Prostate gland (tissue), 2 donors: ENCODE results near the gene TCIRG1. TPM values are rescaled to one million over a fixed set of nuclear protein-coding genes. Genes with fewer than 3 reads are reported as not detected.

Experiments used
- DNase-seq: peaks from one replicate; pipeline ENCODE4 v3.0.0-alpha.2; 2019; ENCODE audit warnings: low spot score
- H3K27ac ChIP-seq, 2 donors: fragments of 200-600 bp; sonication (generic); 2 replicates each; pipeline ENCODE4 v1.5.1; 2017 to 2019
- H3K27me3 ChIP-seq: fragments of 200-600 bp; sonication (generic); replicated peaks from 2 replicates; pipeline ENCODE4 v1.5.1; 2019; ENCODE audit not compliant: insufficient read depth
- H3K36me3 ChIP-seq, 2 donors: fragments of 200-600 bp; sonication (generic); 1 replicate in 1 of 2; 2 replicates in 1 of 2; pipeline versions ENCODE4 v1.5.1 to v1.8.1; 2017 to 2019
- H3K4me1 ChIP-seq: fragments of 200-600 bp; sonication (generic); replicated peaks from 2 replicates; pipeline ENCODE4 v1.5.1; 2019
- H3K4me3 ChIP-seq, 2 donors: fragments of 200-600 bp; sonication (generic); 2 replicates each; pipeline ENCODE4 v1.5.1; 2017 to 2019
- H3K9me3 ChIP-seq: fragments of 200-600 bp; sonication (generic); 2 replicates; pipeline ENCODE4 v1.5.1; 2017
- CTCF ChIP-seq, 4 experiments: fragments of 200-600 bp in 2 of 4; fragments of 450-650 bp in 2 of 4; sonication (generic) in 2 of 4; IDR thresholded peaks; 1 replicate in 3 of 4; 2 replicates in 1 of 4; pipeline ENCODE4 v1.5.1; 2016 to 2019; ENCODE audit warnings: antibody characterized with exemption in 4 of 4, mild to moderate bottlenecking in 2 of 4, moderate library complexity in 2 of 4
- POLR2A ChIP-seq: fragments of 450-650 bp; IDR thresholded peaks from one replicate; pipeline ENCODE4 v1.6.1; 2016; ENCODE audit warnings: antibody characterized with exemption, mild to moderate bottlenecking
- POLR2AphosphoS5 ChIP-seq: sonication (generic); formaldehyde crosslinking; IDR thresholded peaks from one replicate; pipeline ENCODE4 v1.6.1; 2017; ENCODE audit warnings: antibody characterized with exemption
- WGBS: methylation state at CpG from one replicate; pipeline ENCODE4 v1.1.5; 2018; 5-methylcytosine and 5-hydroxymethylcytosine counted together
- intact Hi-C: fragments of 100-400 bp; cut with DNase I; formaldehyde crosslinking; loops from one replicate; pipeline ENCODE4 v1.14.2; 2022
- total RNA-seq, 2 donors: library from RNA; depleted of rRNA; stranded (reverse); fragments of >200 nt; gene quantifications; one replicate each; pipeline ENCODE4 v1.1.0, GENCODE V29; 2016

The TCIRG1 gene
- total RNA-seq, 2 donors from 2014 or later = 114 to 118 TPM

GRCh38 chr11:68018730-68019190 lies 20.1 kb upstream of the TCIRG1 start:
- Histone ChIP-seq H3K36me3 (no peaks in the 10 kb centered on the region), H3K27ac (no peak overlapping the region), H3K4me1 (no peaks in the 10 kb centered on the region), H3K4me3 (no peak overlapping the region), H3K9me3 (no peaks in the 10 kb centered on the region), H3K27me3 (no peaks in the 10 kb centered on the region)
- no peak for DNase-seq
- TF ChIP-seq POLR2A (no peak), POLR2AphosphoS5 (no peak), CTCF (IDR thresholded peaks at IDR 0.05) (no peak)
- intact Hi-C loops = no loop called here
- 97% methylated on average over 17 of the region's 18 CpGs for WGBS

- no peak for DNase-seq
- Histone ChIP-seq H3K36me3 (no peaks in the 10 kb centered on the region), H3K27ac (no peak overlapping the region), H3K4me1 (no peaks in the 10 kb centered on the region), H3K27me3 (no peaks in the 10 kb centered on the region), H3K9me3 (no peaks in the 10 kb centered on the region), H3K4me3 (no peak overlapping the region)
- intact Hi-C loops = no loop called here
- 82% methylated on average over 12 of the region's 12 CpGs for WGBS
- no peak for TF ChIP-seq CTCF (IDR thresholded peaks at IDR 0.05)
- no peak for TF ChIP-seq POLR2AphosphoS5
- TF ChIP-seq POLR2A = no peak
These were observed 19.3 kb upstream of the TCIRG1 start for GRCh38 chr11:68019486-68019885.

- intact Hi-C loops = no loop called here
- no peaks in the 10 kb centered on the region for H3K27me3 ChIP-seq
- 33% methylated on average over 11 of the region's 11 CpGs for WGBS
- DNase-seq = no peak
- TF ChIP-seq POLR2AphosphoS5 = no peak
- TF ChIP-seq POLR2A = no peak
- peak in 2 of 4 experiments; percentile 41 to 45 for TF ChIP-seq CTCF (IDR thresholded peaks at IDR 0.05)
- H3K9me3 ChIP-seq = no peaks in the 10 kb centered on the region
- H3K27ac ChIP-seq = no peak overlapping the region
- H3K4me3 ChIP-seq = no peak overlapping the region
- H3K36me3 ChIP-seq = no peaks in the 10 kb centered on the region
- H3K4me1 ChIP-seq = no peaks in the 10 kb centered on the region
These were observed 18.2 kb upstream of the TCIRG1 start for GRCh38 chr11:68020575-68020974.

- WGBS = 74% methylated on average over 27 of the region's 27 CpGs
- no peak overlapping the region for H3K4me3 ChIP-seq
- no peaks in the 10 kb centered on the region for H3K36me3 ChIP-seq
- TF ChIP-seq POLR2AphosphoS5 (no peak), CTCF (IDR thresholded peaks at IDR 0.05) (peak in 2 of 4 experiments; percentile 21 to 55), POLR2A (no peak)
- no peak for DNase-seq
- no peaks in the 10 kb centered on the region for H3K9me3 ChIP-seq
- H3K27ac ChIP-seq = no peak overlapping the region
- H3K27me3 ChIP-seq = no peaks in the 10 kb centered on the region
- intact Hi-C loops = no loop called here
- H3K4me1 ChIP-seq = no peaks in the 10 kb centered on the region
These were observed 17.5 kb upstream of the TCIRG1 start for GRCh38 chr11:68021167-68021787.

GRCh38 chr11:68022531-68022930 lies 16.3 kb upstream of the TCIRG1 start:
- DNase-seq = no peak
- 86% methylated on average over 13 of the region's 13 CpGs for WGBS
- intact Hi-C loops = no loop called here
- TF ChIP-seq POLR2A (no peak), POLR2AphosphoS5 (no peak), CTCF (IDR thresholded peaks at IDR 0.05) (no peak)
- Histone ChIP-seq H3K27me3 (no peaks in the 10 kb centered on the region), H3K4me1 (no peaks in the 10 kb centered on the region), H3K9me3 (no peaks in the 10 kb centered on the region), H3K27ac (no peak overlapping the region), H3K4me3 (no peak overlapping the region), H3K36me3 (no peaks in the 10 kb centered on the region)
